ENCODE data around the gene ACTG1.

The ACTG1 gene

DNA sequence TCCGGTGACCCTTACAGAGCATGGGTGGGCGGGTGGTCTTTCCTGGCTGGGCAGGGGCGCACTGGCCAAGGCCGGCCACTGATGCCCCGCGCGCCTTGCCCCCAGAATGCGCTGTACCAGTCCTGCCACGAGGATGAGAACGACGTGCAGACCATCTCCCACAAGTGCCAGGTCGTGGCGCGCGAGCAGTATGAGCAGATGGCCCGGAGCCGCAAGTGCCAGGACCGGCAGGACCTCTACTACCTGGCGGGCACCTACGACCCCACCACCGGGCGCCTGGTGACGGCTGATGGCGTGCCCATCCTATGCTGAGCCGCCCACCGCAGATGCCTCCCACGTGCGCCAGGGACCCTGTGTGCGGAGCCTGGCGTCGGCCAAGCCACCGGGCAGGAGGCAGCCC is 49.1 kb downstream of the ACTG1 start:
- no peak for TF ChIP-seq ZFX (IDR thresholded peaks at IDR 0.05)
- TF ChIP-seq, protein P1, sequence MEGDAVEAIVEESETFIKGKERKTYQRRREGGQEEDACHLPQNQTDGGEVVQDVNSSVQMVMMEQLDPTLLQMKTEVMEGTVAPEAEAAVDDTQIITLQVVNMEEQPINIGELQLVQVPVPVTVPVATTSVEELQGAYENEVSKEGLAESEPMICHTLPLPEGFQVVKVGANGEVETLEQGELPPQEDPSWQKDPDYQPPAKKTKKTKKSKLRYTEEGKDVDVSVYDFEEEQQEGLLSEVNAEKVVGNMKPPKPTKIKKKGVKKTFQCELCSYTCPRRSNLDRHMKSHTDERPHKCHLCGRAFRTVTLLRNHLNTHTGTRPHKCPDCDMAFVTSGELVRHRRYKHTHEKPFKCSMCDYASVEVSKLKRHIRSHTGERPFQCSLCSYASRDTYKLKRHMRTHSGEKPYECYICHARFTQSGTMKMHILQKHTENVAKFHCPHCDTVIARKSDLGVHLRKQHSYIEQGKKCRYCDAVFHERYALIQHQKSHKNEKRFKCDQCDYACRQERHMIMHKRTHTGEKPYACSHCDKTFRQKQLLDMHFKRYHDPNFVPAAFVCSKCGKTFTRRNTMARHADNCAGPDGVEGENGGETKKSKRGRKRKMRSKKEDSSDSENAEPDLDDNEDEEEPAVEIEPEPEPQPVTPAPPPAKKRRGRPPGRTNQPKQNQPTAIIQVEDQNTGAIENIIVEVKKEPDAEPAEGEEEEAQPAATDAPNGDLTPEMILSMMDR (conservative IDR thresholded peaks at IDR 0.05): no peak
- no peak overlapping the region for H3K27ac ChIP-seq

DNA sequence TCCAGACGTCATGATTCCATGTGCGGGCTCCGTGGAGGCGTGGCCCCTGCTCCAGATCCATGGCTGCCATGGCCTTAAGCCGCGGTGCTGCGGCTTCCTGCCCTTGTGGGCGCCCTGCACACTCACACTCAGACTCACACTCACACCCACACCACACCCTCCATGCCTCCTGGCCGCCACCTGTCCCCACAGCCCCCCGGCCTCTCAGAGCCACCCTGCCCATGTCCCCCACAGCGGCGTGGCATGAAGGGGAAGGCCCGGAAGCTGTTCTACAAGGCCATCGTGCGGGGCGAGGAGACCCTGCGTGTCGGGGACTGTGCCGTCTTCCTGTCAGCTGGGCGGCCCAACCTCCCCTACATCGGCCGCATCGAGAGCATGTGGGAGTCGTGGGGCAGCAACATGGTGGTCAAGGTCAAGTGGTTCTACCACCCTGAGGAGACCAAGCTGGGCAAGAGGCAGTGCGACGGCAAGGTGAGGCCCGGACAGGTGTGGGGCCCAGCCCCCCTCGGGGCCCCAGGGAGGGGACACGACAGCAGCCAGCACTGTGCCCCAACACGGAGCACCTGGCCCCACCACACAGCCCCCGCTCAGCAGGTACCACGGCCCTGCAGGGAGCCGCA is 50.0 kb downstream of the ACTG1 start:
- TF ChIP-seq, protein P1 (conservative IDR thresholded peaks at IDR 0.05): no peak
- TF ChIP-seq ZFX (IDR thresholded peaks at IDR 0.05): no peak
- H3K27ac ChIP-seq: no peak overlapping the region

DNA sequence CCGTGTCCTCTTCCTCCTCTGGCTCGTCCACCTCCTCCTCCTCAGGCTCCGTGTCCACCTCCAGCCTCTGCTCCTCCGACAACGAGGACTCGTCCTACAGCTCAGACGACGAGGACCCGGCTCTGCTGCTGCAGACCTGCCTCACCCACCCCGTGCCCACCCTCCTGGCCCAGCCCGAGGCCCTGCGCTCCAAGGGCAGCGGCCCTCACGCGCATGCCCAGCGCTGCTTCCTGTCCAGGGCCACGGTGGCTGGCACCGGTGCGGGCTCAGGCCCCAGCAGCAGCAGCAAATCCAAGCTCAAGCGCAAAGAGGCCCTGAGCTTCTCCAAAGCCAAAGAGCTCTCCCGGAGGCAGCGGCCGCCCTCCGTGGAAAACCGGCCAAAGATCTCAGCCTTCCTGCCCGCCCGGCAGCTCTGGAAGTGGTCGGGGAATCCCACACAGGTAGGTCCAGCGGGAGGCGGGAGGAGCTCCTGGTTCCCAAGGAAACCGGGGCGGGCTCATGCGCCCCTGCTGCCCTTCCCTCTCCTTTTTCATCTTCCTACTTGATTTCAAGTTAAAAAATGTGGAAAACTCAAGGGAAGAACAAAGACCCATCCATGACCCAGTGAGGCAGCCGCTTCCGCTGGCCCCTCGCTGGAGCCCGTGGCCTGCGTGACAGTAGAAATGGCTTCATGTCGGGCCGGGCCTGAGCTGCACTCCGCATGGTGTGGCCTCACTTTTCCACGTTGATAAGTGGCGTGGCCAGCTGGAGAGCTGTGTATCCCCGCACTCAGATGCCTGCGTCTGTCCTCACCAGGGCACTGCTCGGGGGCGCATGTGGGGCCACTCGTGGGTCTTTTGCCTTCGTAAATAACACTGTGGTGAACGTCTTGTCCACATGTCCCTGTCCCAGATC is 50.7 kb downstream of the ACTG1 start:
- TF ChIP-seq ZFX (IDR thresholded peaks at IDR 0.05): no peak
- TF ChIP-seq, protein P1 (conservative IDR thresholded peaks at IDR 0.05): no peak
- H3K27ac ChIP-seq: no peak overlapping the region

DNA sequence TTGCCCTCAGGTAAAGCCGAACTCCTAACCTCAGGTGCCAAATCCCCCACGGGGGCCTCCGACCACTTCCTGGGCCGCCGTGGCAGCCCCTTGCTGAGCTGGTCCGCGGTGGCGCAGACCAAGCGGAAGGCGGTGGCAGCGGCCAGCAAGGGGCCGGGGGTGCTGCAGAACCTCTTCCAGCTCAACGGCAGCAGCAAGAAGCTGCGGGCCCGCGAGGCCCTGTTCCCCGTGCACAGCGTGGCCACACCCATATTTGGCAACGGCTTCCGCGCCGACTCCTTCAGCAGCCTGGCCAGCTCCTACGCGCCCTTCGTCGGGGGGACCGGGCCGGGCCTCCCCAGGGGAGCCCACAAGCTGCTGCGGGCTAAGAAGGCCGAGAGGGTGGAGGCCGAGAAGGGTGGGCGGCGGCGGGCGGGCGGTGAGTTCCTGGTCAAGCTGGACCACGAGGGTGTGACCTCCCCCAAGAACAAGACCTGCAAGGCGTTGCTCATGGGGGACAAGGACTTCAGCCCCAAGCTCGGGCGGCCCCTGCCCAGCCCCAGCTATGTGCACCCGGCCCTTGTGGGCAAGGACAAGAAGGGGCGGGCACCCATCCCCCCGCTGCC is 51.6 kb downstream of the ACTG1 start:
- no peak overlapping the region for H3K27ac ChIP-seq
- TF ChIP-seq, protein P1 (conservative IDR thresholded peaks at IDR 0.05): no peak
- TF ChIP-seq ZFX (IDR thresholded peaks at IDR 0.05): no peak
